SHP77 treated with DMSO at 0.1 percent for 48 hours (cell line): Measurements from ENCODE around the gene ENDOG.
"Not testable (repeated sequence)": the region's sequence is repeated elsewhere in the genome, so short reads cannot be mapped to it uniquely, and the experiment has no call there.

Experiments used
- DNase-seq: peaks from one replicate; lab custom pipeline; 2025; lab: John Stamatoyannopoulos, UW

ENDOG gene

GRCh38 chr9:128828719-128829452 is 10.6 kb downstream of the ENDOG start:
- DNase-seq, result no peak

- DNase-seq, result peak; percentile 88
These were observed 11.4 kb downstream of the ENDOG start, which contains the start of gene SPOUT1 for GRCh38 chr9:128829477-128830251. Gene SPOUT1, minus strand, starts transcription at chr9:128829794. Its CDS starts 14 bp downstream, at chr9:128829780.

GRCh38 chr9:128833696-128834095 is 15.4 kb downstream of the ENDOG start:
- no peak for DNase-seq

DNA sequence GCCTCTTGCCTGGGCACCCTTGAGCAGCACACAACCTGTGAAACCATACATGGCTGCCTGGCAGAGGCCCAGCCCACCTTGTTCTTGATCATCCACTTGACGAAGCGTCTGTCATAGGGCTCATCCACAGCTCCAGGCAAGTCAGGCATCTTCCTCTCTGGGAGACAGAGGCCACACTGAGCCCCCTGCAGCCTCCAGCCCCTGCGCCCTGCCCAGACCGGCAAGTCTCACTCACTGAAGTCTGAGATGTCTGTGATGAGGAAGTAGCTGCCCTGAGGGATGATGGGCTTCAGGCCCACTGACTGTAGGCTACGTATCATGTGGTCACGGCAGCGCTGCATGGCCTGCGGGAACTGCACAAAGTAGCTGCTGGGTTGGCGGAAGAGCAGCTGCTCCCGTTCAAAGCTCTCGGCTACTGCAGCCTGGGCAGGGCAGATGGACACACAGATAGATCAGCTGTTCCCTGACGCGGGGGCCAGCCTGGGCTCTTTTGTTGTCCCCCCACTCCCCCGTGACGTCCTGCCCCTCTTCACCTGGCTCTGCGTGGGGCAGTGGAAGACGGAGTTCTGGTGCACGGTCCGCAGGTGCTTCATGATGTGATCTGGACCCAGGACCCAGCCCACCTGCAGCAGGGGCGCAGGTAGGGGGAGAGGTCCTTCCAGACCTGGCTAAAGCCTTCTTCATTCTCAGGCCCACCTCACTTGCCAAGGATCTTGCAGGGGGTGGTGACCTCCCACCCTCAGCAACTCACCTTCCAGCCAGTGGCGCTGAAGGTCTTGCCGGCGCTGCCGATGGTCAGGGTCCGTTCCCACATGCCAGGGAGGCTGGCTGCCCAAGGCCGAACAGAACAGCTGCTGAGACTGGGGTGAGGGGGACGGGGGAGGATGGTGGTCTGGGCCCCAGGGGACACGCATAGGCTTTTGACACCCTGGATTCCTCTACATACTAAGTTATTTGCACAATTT is 17.2 kb downstream of the ENDOG start:
- no peak for DNase-seq

DNA sequence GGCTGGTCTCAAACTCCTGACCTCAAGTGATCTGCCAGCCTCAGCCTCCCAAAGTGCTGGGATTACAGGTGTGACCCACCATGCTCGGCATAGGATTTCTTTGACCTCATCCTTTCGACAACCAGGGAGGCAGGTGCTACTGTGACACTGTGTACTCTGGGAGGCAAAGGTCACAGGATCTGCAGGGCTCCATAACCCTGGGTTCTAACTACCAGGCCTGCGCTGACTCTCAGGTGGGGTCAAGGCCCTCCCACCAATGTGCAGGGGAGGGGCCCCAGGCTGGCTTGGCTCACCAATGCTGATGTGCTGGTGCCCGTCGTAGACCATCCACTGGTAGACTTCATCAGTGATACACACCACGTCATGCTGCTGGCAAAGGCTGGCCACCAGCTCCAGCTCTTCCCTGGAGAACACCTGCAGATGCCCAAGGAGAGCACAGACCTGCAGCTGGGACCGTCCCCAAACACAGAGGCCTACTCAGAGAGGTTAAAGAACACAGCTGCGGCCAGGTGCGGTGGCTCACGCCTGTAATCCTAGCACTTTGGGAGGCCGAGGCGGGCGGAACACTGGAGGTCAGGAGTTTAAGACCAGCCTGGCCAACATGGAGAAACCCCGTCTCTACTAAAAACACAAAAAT is 18.3 kb downstream of the ENDOG start:
- DNase-seq, result no peak

DNA sequence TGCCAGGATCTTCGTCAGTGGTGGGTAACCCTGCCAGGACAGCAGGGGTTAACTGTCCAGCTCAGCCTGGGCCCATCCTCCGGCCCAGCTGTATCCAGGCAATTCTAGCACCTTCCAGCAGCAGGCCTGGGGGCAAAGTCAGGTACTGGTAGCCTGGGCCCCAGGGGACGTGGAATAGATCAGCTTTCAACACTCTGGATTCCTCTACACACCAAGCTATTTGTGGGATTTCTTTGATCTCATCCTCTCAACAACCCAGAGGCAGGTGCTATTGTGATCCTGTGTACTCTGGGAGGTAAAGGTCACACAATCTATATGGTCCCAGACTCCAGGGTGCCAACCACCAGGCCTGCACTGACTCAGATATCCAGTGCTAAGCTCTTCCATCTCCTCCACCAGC is 20.0 kb downstream of the ENDOG start:
- DNase-seq, result no peak

DNA sequence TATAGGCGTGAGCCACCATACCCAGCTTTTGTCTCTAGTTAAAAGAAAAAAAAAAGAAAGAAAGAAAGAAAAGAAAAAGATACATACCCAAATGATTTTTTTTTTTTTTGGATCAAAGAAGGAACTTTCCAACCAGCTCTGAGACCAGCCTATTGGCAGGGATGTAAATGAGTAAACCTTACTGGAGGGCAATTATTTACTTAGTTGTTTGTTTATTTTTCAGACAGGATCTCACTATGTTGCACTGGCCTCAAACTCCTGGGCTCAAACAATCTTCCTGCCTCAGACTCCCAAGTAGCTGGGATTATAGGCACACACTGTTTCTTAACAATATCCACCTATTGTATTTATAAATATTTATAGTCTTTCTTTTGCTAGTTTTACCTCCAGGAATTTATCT is 22.2 kb downstream of the ENDOG start:
- no peak for DNase-seq

GRCh38 chr9:128841694-128842492 is 23.6 kb downstream of the ENDOG start:
- DNase-seq, result no peak

DNA sequence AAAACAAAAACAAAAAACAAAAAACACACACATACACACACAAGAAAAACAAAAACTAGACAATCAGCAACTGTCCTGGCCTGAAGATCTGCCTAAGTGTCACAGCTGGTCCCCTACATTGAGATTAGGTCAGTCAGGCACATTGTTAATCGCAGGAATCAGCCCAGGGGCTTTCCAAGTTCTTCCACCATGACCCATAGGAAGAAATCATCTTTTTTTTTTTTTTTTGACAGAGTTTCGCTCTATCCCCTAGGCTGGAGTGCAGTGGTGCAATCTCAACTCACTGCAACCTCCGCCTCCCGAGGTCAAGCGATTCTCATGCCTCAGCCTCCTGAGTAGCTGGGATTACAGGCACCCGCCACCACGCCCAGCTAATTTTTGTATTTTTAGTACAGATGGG is 24.9 kb downstream of the ENDOG start:
- not testable (repeated sequence) for DNase-seq

DNA sequence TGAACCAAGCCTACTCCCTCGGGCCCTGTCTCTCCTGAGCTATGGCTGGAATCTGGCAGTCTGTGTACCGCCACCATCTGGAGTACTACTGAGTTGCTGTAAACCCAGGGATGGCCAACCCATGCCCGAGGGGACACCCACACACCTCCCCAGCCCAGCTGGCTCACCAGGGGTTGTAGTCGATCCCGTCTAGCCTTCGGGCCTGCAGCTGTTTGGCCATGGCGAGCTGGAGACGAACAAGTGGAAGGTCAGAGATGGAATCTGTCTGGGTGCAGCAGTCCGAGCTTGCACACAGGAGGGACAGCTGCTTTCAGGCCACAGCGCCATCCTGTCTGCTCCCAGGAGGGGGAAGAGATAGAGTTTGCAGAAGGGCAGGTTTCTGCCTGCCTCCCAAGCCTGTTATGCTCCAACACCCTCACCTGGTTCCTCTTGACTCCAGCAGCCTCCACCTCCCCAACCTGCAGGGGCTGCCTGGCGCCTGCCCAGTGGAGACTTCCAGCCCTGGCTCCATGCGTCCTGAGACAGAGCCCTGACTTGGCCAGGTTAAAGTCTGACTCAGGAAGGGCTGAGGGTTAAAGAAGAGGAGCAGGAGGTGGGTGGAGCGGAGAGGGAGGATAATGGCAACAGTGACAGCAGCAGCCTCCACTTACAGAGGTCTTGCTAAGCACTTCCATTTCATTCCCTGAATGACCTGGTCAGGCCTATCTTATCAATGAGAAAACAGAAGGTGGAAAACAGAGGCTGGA is 27.1 kb downstream of the ENDOG start:
- peak; percentile 40 for DNase-seq

- no peak for DNase-seq
These were observed 28.4 kb downstream of the ENDOG start for GRCh38 chr9:128846680-128847030.

- no peak for DNase-seq
These were observed 29.5 kb downstream of the ENDOG start for GRCh38 chr9:128847803-128848202.

- not testable (repeated sequence) for DNase-seq
These were observed 32.7 kb downstream of the ENDOG start for GRCh38 chr9:128851024-128851423.

DNA sequence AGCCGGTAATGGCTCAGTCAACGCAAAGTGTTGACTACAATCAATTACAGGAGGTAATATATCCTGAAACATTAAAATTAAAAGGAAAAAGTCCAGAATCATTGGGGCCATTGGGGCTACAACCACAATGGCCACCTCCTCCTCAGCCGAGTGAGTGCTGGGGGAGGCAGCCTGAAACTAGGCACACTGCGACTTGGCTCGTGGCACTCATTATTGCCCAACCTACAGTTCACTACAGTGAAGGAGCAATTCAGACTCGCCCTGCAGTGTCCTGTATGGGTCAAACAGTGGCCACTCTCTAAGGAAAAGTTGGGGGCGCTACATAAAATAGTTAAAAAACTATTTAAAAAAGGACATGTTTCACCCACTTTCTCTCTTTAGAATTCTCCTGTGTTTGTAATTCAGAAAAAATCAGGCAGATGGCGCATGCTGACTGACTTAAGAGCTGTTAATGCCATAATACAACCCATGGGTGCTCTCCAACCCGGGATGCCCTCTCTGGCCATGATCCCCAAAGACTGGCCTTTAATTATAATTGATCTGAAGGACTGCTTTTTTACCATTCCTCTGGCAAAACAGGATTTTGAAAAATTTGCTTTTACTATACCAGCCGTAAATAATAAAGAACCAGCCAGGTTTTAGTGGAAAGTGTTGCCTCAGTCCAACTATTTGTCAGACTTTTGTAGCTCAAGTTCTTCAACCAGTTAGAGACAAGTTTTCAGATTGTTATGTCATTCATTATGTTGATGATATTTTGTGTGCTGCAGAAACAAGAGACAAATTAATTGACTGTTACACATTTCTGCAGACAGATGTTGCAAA is 33.7 kb downstream of the ENDOG start:
- DNase-seq, result peak; percentile 1

DNA sequence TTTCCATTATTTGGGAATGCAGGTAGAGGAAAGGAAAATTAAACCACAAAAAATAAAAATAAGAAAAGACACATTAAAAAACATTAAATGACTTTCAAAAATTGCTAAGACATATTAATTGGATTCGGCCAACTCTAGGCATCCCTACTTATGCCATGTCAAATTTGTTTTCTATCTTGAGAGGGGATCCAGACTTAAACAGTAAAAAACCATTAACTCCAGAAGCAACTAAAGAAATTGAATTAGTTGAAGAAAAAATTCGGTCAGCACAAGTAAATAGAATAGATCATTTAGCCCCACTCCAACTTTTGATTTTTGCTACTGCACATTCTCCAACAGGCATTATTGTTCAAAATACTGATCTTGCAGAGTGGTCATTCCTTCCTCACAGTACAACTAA is 34.3 kb downstream of the ENDOG start:
- not testable (repeated sequence) for DNase-seq

DNA sequence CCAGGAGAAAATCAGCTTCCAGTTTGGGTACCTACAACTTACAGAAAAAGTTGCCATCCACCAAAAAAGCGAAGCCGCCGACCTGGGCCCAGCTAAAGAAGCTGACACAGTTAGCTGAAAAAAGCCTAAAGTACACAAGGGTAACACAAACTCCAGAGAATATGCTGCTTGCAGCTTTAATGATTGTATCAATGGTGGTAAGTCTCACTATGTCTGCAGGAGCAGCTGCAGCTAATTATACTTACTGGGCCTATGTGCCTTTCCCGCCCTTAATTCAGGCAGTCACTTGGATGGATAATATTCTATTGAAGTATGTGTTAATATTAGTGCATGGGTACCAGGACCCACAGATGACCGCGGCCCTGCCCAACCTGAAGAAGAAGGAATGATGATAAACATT is 36.2 kb downstream of the ENDOG start:
- DNase-seq, result not testable (repeated sequence)

DNA sequence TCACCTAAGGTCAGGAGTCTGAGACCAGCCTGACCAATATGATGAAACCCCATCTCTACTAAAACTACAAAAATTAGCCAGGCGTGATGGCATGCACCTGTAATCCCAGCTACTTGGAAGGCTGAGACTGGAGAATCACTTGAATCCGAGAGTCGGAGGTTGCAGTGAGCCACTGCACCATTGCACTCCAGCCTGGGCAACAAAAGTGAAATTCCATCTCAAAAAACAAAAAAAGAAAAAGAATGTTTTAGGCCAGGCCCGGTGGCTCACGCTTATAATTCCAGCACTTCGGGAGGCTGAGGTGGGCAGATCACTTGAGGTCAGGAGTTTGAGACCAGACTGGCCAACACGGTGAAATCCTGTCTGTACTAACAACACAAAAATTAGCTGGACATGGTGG is 40.2 kb downstream of the ENDOG start:
- not testable (repeated sequence) for DNase-seq

- no peak for DNase-seq
These were observed 42.6 kb downstream of the ENDOG start for GRCh38 chr9:128860937-128861336.

DNA sequence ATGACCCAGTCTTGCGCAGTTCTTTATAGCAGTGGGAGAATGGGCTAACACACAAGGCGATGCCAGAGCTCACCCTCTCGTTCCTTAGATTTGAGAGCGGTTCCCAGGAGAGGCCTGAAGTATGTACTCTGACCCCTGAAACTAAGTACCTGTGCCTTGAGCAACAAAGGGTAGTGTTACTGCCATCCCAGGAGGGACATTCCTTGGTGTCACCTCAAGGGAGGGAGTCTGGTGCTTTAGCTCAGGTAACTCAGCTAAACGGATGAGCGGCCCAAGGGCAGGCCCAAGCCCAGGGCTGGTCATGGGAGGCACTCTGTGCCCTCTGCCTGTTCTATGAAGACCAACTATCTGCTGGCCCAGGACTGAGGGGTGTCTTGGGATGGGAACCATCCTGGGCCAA is 43.2 kb downstream of the ENDOG start:
- DNase-seq, result no peak
